Endothelial cell of umbilical vein (primary cell): ENCODE results near the gene HOXD10. TPM values are rescaled to one million over a fixed set of nuclear protein-coding genes. Genes with fewer than 3 reads are reported as not detected.
A peak's percentile ranks its signal among the peaks of the same experiment; 100 is the strongest.

Experiments used
- BruUV-seq: library from RNA; stranded (reverse); fragments of 400-500 nt; replicated peaks from 2 replicates; lab custom pipeline; 2021; lab: Mats Ljungman, UMichigan
- CTCF ChIA-PET: fragments of 300-600, 350-600 bp; sonication (Branson Sonifier 250); formaldehyde crosslinking; loops from one replicate; lab custom pipeline; 2021; ENCODE audit warnings: antibody characterized with exemption, inconsistent platforms; lab: Charles Lee
- POLR2A ChIA-PET: fragments of 300-600, 350-600 bp; sonication (Branson Sonifier 250); formaldehyde crosslinking; loops from one replicate; lab custom pipeline; 2021; ENCODE audit warnings: antibody characterized with exemption, inconsistent platforms; lab: Charles Lee
- DNase-seq: peaks from one replicate; pipeline ENCODE4 v3.0.0-alpha.2; 2011; ENCODE audit warnings: low read depth, low spot score
- FAIRE-seq: peaks from 2 replicates; lab custom pipeline; 2011; peaks lifted over from hg19 to GRCh38; lab: Jason Lieb, UNC
- H2AFZ ChIP-seq: 2 replicates; pipeline ENCODE4 v1.6.0; 2012; ENCODE audit warnings: low read depth, low read length, control low read depth, inconsistent platforms
- H3K27ac ChIP-seq: 2 replicates; pipeline ENCODE4 v1.5.1; 2011; ENCODE audit warnings: low read depth, mild to moderate bottlenecking, control low read depth, low read length, moderate library complexity; ENCODE audit not compliant: insufficient read depth
- H3K27me3 ChIP-seq, 2 experiments: 2 replicates each; pipeline versions ENCODE4 v1.6.0 to v1.6.1; 2011; ENCODE audit warnings: low read length in 2 of 2, mixed read lengths in 1 of 2; ENCODE audit not compliant: control insufficient read depth in 2 of 2, insufficient read depth in 2 of 2
- H3K36me3 ChIP-seq, 2 experiments: 2 replicates in 1 of 2; 3 replicates in 1 of 2; pipeline ENCODE4 v1.5.1; 2011; ENCODE audit warnings: low read length in 2 of 2, mild to moderate bottlenecking in 1 of 2, moderate library complexity in 1 of 2; ENCODE audit not compliant: control insufficient read depth in 2 of 2, insufficient read depth in 2 of 2; ENCODE audit errors: extremely low read depth in 1 of 2
- H3K4me1 ChIP-seq: 3 replicates; pipeline ENCODE4 v1.5.1; 2011; ENCODE audit warnings: mild to moderate bottlenecking, low read length; ENCODE audit not compliant: control insufficient read depth, insufficient read depth; ENCODE audit errors: extremely low read depth
- H3K4me2 ChIP-seq: 2 replicates; pipeline ENCODE4 v1.6.1; 2011; ENCODE audit warnings: low read length, control low read depth, mixed read lengths; ENCODE audit not compliant: insufficient read depth
- H3K4me3 ChIP-seq, 3 experiments: fragments of 200-600 bp in 1 of 3; sonication (generic), shearing (Covaris generic) in 1 of 3; replicated peaks in 1 of 3; 2 replicates each; pipeline ENCODE4 v1.5.1; 2011 to 2016; ENCODE audit warnings: control low read depth in 3 of 3, low read length in 3 of 3, mild to moderate bottlenecking in 2 of 3, inconsistent platforms in 1 of 3, low read depth in 1 of 3, moderate library complexity in 1 of 3; ENCODE audit not compliant: insufficient read depth in 1 of 3
- H3K79me2 ChIP-seq: 2 replicates; pipeline ENCODE4 v1.6.0; 2012; ENCODE audit warnings: low read length, inconsistent platforms; ENCODE audit not compliant: control insufficient read depth, insufficient read depth
- H3K9ac ChIP-seq: replicated peaks from 2 replicates; pipeline ENCODE3; 2011; ENCODE audit warnings: low read length, control low read depth; ENCODE audit not compliant: insufficient read depth; ENCODE audit errors: extremely low read depth
- H3K9me1 ChIP-seq: replicated peaks from 3 replicates; pipeline ENCODE4 v1.6.0; 2011; ENCODE audit warnings: mild to moderate bottlenecking, low read length; ENCODE audit not compliant: control insufficient read depth, insufficient read depth; ENCODE audit errors: extremely low read depth
- H3K9me3 ChIP-seq: replicated peaks from 2 replicates; pipeline ENCODE4 v1.5.1; 2012; ENCODE audit warnings: low read length, inconsistent platforms; ENCODE audit not compliant: control insufficient read depth, insufficient read depth
- H4K20me1 ChIP-seq: replicated peaks from 2 replicates; pipeline ENCODE3; 2011; ENCODE audit warnings: mild to moderate bottlenecking, low read length; ENCODE audit not compliant: control insufficient read depth, insufficient read depth; ENCODE audit errors: extremely low read depth
- EZH2 ChIP-seq: IDR thresholded peaks from 2 replicates; pipeline ENCODE4 v1.6.1; 2012; ENCODE audit warnings: borderline replicate concordance, low read depth, mild to moderate bottlenecking, moderate library complexity, low read length, inconsistent platforms; ENCODE audit not compliant: severe bottlenecking
- FOS ChIP-seq: IDR thresholded peaks from 2 replicates; pipeline ENCODE4 v1.6.1; 2011; ENCODE audit warnings: mild to moderate bottlenecking, low read length, moderate library complexity, borderline replicate concordance; ENCODE audit not compliant: insufficient read depth
- GATA2 ChIP-seq: IDR thresholded peaks from 2 replicates; pipeline ENCODE4 v1.7.0; 2011; ENCODE audit warnings: low read depth, mild to moderate bottlenecking, moderate library complexity, mixed read lengths, low read length; ENCODE audit not compliant: insufficient read length, insufficient read depth
- JUN ChIP-seq: IDR thresholded peaks from 2 replicates; pipeline ENCODE4 v1.6.1; 2011; ENCODE audit warnings: borderline replicate concordance, low read depth; ENCODE audit not compliant: insufficient read length, insufficient read depth
- MAX ChIP-seq: IDR thresholded peaks from 2 replicates; pipeline ENCODE4 v1.6.1; 2011; ENCODE audit not compliant: insufficient read depth, insufficient read length
- MYC ChIP-seq: IDR thresholded peaks from one replicate; pipeline ENCODE4 v1.6.1; 2011; ENCODE audit warnings: mild to moderate bottlenecking, low read depth, low read length
- POLR2A ChIP-seq: IDR thresholded peaks from 2 replicates; pipeline ENCODE4 v1.6.1; 2012; ENCODE audit warnings: low read depth, mild to moderate bottlenecking, control low read depth, low read length
- POLR2AphosphoS5 ChIP-seq: IDR thresholded peaks from 2 replicates; pipeline ENCODE4 v1.6.1; 2012; ENCODE audit warnings: low read depth, mild to moderate bottlenecking, control low read depth, low read length, moderate library complexity; ENCODE audit not compliant: insufficient read depth
- dilution Hi-C: fragments of 300-500 bp; cut with MboI; formaldehyde crosslinking; loops from one replicate; pipeline ENCODE4 v1.15.0; 2019; ENCODE audit warnings: low sequenced_read_pairs; ENCODE audit not compliant: extremely low pct_ligation_motif_present
- intact Hi-C: fragments of 100-400 bp; cut with micrococcal nuclease; formaldehyde crosslinking; loops from one replicate; pipeline ENCODE4 v1.10.0; 2022
- polyA plus RNA-seq, 4 experiments: library from polyadenylated mRNA; depleted of rRNA in 3 of 4; stranded (reverse) in 3 of 4; unstranded in 1 of 4; fragments of >200 nt; gene quantifications; 2 replicates each; pipeline versions ENCODE4 v1.2.1 to v1.2.3, GENCODE V29; 2011 to 2012; ENCODE audit warnings: missing spikeins in 1 of 4
- total RNA-seq: library from RNA; stranded (reverse); gene quantifications from 2 replicates; pipeline ENCODE4 v1.2.3, GENCODE V29; 2021
- TF ChIP-seq, protein P1 (sequence below), 2 donors: IDR thresholded peaks; 1 replicate in 1 of 2; 2 replicates in 1 of 2; pipeline ENCODE4 v1.5.1; 2011; ENCODE audit warnings: low read length in 2 of 2, mild to moderate bottlenecking in 2 of 2, moderate library complexity in 2 of 2, control low read depth in 1 of 2, inconsistent platforms in 1 of 2, low read depth in 1 of 2; ENCODE audit not compliant: insufficient read depth in 1 of 2; ENCODE audit errors: extremely low read depth in 1 of 2

Gene HOXD10
- total and polyA plus RNA-seq, 2 donors (not counting 3 experiments of a cell fraction or from before 2014, with no cell fraction given), result not detected

DNA sequence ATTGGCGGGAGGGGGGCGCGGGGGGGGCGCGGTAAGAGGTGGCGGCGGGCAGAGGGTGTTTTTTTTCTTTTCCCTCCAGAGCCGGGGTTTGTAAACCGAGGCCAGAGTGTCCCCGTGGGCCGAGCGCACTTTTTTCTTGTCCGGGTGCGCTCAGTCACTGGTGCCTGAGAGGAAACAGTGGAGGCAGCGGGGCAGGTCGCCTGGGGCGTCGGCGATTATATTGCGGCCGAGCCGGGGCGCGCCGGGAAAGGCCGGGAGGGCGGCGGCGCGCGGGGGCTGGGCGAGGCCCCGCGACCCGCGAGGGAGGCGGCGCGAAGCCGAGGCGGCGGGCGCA is 13.2 kb downstream of the HOXD10 start:
- Histone ChIP-seq H2AFZ (peak overlapping the region; percentile 49), H3K27me3 (no peaks in the 10 kb centered on the region), H3K79me2 (peaks cover 18% of the 10 kb centered on the region), H3K4me2 (peak overlapping the region; percentile 99), H3K4me1 (peaks cover 41% of the 10 kb centered on the region), H3K9me3 (no peaks in the 10 kb centered on the region), H3K9me1 (no peaks in the 10 kb centered on the region), H3K27ac (peak overlapping the region; percentile 67), H3K4me3 (peak overlapping the region; percentile 43 to 93 (median 52)), H3K36me3 (no peaks in the 10 kb centered on the region), H3K9ac (peak overlapping the region; percentile 90), H4K20me1 (no peaks in the 10 kb centered on the region)
- FAIRE-seq, result no peak
- POLR2A ChIA-PET, result interaction anchor here (2.0 kb wide), 1 partner anchor 424 kb away, joined by 5 read pairs; no protein-coding TSS in a partner anchor
- DNase-seq, result no peak
- no TSS peak for BruUV-seq
- dilution Hi-C loops (loop anchor here (25.0 kb wide), 1 partner anchor 508 kb away; no protein-coding TSS in a partner anchor), intact Hi-C loops (loop anchor here (1.0 to 5.0 kb wide), 5 partner anchors 9 to 1628 kb away; partner anchors contain the start of gene HNRNPA3)
- CTCF ChIA-PET, result interaction anchor here (1.3 to 10.1 kb wide), 6 partner anchors 10 to 685 kb away, joined by 4 to 458 read pairs (median 98); no protein-coding TSS in a partner anchor
- no peak for TF ChIP-seq GATA2
- TF ChIP-seq JUN, result no peak
- TF ChIP-seq, protein P1, sequence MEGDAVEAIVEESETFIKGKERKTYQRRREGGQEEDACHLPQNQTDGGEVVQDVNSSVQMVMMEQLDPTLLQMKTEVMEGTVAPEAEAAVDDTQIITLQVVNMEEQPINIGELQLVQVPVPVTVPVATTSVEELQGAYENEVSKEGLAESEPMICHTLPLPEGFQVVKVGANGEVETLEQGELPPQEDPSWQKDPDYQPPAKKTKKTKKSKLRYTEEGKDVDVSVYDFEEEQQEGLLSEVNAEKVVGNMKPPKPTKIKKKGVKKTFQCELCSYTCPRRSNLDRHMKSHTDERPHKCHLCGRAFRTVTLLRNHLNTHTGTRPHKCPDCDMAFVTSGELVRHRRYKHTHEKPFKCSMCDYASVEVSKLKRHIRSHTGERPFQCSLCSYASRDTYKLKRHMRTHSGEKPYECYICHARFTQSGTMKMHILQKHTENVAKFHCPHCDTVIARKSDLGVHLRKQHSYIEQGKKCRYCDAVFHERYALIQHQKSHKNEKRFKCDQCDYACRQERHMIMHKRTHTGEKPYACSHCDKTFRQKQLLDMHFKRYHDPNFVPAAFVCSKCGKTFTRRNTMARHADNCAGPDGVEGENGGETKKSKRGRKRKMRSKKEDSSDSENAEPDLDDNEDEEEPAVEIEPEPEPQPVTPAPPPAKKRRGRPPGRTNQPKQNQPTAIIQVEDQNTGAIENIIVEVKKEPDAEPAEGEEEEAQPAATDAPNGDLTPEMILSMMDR (IDR thresholded peaks at IDR 0.05; ENCODE audit: extremely low read depth in 1 of 2, insufficient read depth in 1 of 2, low read depth in 1 of 2, low read length in 2 of 2), result no peak
- no peak for TF ChIP-seq MYC
- TF ChIP-seq POLR2AphosphoS5, result no peak
- TF ChIP-seq MAX, result no peak
- TF ChIP-seq EZH2, result no peak
- no peak for TF ChIP-seq FOS
- TF ChIP-seq POLR2A, result no peak
